Measurements from ENCODE around the gene KIN. TPM values are rescaled to one million over a fixed set of nuclear protein-coding genes. Genes with fewer than 3 reads are reported as not detected.

KIN gene
- 10 to 100 TPM in 2 of 4 donors, 1 to 10 TPM in 2; 7.1 to 12.8 (median 10.4) TPM for total RNA-seq

GRCh38 chr10:7787857-7788638 lies at the start of gene KIN, which contains the start of gene ATP5F1C:
KIN (minus strand) TSS chr10:7787993; CDS start chr10:7787933, 60 bp downstream.
ATP5F1C (plus strand) TSS chr10:7788177; CDS start chr10:7788208, 31 bp downstream.
- TF ChIP-seq EP300 (IDR thresholded peaks at IDR 0.05) (no peak), POLR2AphosphoS5 (IDR thresholded peaks at IDR 0.05) (peak; percentile 79), CTCF (IDR thresholded peaks at IDR 0.05) (no peak), POLR2A (IDR thresholded peaks at IDR 0.05) (peak; percentile 61 to 70)
- 0% methylated on average over 4 to 27 of the region's 59 CpGs for WGBS, 2 donors (ENCODE audit: low coverage in 1 of 2)
- Histone ChIP-seq H3K36me3 (no peaks in the 10 kb centered on the region), H3K27ac (peak within 1 kb of the TSS; percentile 63 to 90 (median 88)), H3K27me3 (no peaks in the 10 kb centered on the region), H3K4me1 (peaks cover 9 to 74% (median 24%) of the 10 kb centered on the region in 3 donors), H3K9me3 (no peaks in the 10 kb centered on the region), H3K4me3 (peak within 1 kb of the TSS; percentile 93 to 98)
- ATAC-seq: peak; percentile 96

- Histone ChIP-seq H3K27me3 (no peaks in the 10 kb centered on the region), H3K4me3 (no peak overlapping the region), H3K4me1 (peaks cover 0 to 4% (median 0%) of the 10 kb centered on the region in 3 donors), H3K9me3 (no peaks in the 10 kb centered on the region), H3K27ac (no peak overlapping the region), H3K36me3 (peaks cover 0 to 24% of the 10 kb centered on the region in 2 donors)
- TF ChIP-seq CTCF (IDR thresholded peaks at IDR 0.05): no peak
- no peak for TF ChIP-seq EP300 (IDR thresholded peaks at IDR 0.05)
- no peak for TF ChIP-seq POLR2AphosphoS5 (IDR thresholded peaks at IDR 0.05)
- no peak for TF ChIP-seq POLR2A (IDR thresholded peaks at IDR 0.05)
- 97 to 100% methylated on average over 1 to 2 of the region's 2 CpGs for WGBS, 2 donors (ENCODE audit: low coverage in 1 of 2)
- no peak for ATAC-seq
Measured at GRCh38 chr10:7836571-7836970, 48.8 kb upstream of the KIN start.

GRCh38 chr10:7834262-7834661 lies 46.5 kb upstream of the KIN start:
- 94% methylated on average over 3 of the region's 3 CpGs for WGBS, 2 donors (ENCODE audit: low coverage in 1 of 2)

GRCh38 chr10:7833210-7833609 lies 45.4 kb upstream of the KIN start:
- H3K4me3 ChIP-seq: no peak overlapping the region
- H3K27me3 ChIP-seq: no peaks in the 10 kb centered on the region
- no peak for ATAC-seq
- TF ChIP-seq CTCF (IDR thresholded peaks at IDR 0.05) (no peak), POLR2AphosphoS5 (IDR thresholded peaks at IDR 0.05) (no peak), EP300 (IDR thresholded peaks at IDR 0.05) (no peak), POLR2A (IDR thresholded peaks at IDR 0.05) (no peak)
- no peak overlapping the region for H3K27ac ChIP-seq
- peaks cover 0 to 10% of the 10 kb centered on the region in 2 donors for H3K36me3 ChIP-seq
- H3K4me1 ChIP-seq: peaks cover 0 to 4% (median 0%) of the 10 kb centered on the region in 3 donors
- H3K9me3 ChIP-seq: no peaks in the 10 kb centered on the region

More at GRCh38 chr10:7834262-7834661, 46.5 kb upstream of the KIN start:
- Histone ChIP-seq H3K4me3 (no peak overlapping the region), H3K27me3 (no peaks in the 10 kb centered on the region), H3K27ac (no peak overlapping the region), H3K36me3 (peaks cover 0 to 14% of the 10 kb centered on the region in 2 donors), H3K4me1 (peaks cover 0 to 4% (median 0%) of the 10 kb centered on the region in 3 donors), H3K9me3 (no peaks in the 10 kb centered on the region)
- no peak for ATAC-seq
- TF ChIP-seq POLR2AphosphoS5 (IDR thresholded peaks at IDR 0.05) (no peak), EP300 (IDR thresholded peaks at IDR 0.05) (no peak), POLR2A (IDR thresholded peaks at IDR 0.05) (no peak), CTCF (IDR thresholded peaks at IDR 0.05) (no peak)

- 69 to 75% methylated on average over 1 of the region's 1 CpG for WGBS, 2 donors (ENCODE audit: low coverage in 1 of 2)
- no peak for ATAC-seq
- Histone ChIP-seq H3K4me1 (no peaks in the 10 kb centered on the region), H3K27me3 (no peaks in the 10 kb centered on the region), H3K36me3 (peaks cover 0 to 14% of the 10 kb centered on the region in 2 donors), H3K9me3 (no peaks in the 10 kb centered on the region), H3K27ac (no peak overlapping the region), H3K4me3 (no peak overlapping the region)
- TF ChIP-seq POLR2A (IDR thresholded peaks at IDR 0.05) (no peak), CTCF (IDR thresholded peaks at IDR 0.05) (no peak), EP300 (IDR thresholded peaks at IDR 0.05) (no peak), POLR2AphosphoS5 (IDR thresholded peaks at IDR 0.05) (no peak)
Measured at GRCh38 chr10:7832060-7832459, 44.3 kb upstream of the KIN start.

All from gastroesophageal sphincter (tissue), 4 donors.